PC-9 (cell line): ENCODE results near the gene GPX6.

Experiments used
- CTCF ChIP-seq: fragments of 200-600 bp; sonication (generic); conservative IDR thresholded peaks from 2 replicates; pipeline ENCODE4 v1.6.1; 2017; ENCODE audit warnings: mixed run types, antibody characterized with exemption, mild to moderate bottlenecking, moderate library complexity
- EZH2 ChIP-seq: fragments of 200-600 bp; sonication (generic); IDR thresholded peaks from 2 replicates; pipeline ENCODE4 v1.8.0; 2017; ENCODE audit warnings: antibody characterized with exemption, low read depth

GRCh38 chr6:28458568-28458967 lies 57.0 kb downstream of the GPX6 start:
- TF ChIP-seq CTCF = no peak
- TF ChIP-seq EZH2 = no peak
